ENCODE measurements around the gene CATSPERZ.

- TF ChIP-seq MXI1 (conservative IDR thresholded peaks at IDR 0.05; ENCODE audit: poor library complexity, severe bottlenecking) (no peak), EP300 (conservative IDR thresholded peaks at IDR 0.05; ENCODE audit: poor library complexity, severe bottlenecking) (no peak), POLR2AphosphoS5 (IDR thresholded peaks at IDR 0.05) (no peak), RAD21 (conservative IDR thresholded peaks at IDR 0.05) (peak; percentile 25), CTCF (IDR thresholded peaks at IDR 0.05; ENCODE audit: poor library complexity, severe bottlenecking) (peak; percentile 74), REST (IDR thresholded peaks at IDR 0.05; ENCODE audit: borderline replicate concordance) (no peak), TAF1 (IDR thresholded peaks at IDR 0.05; ENCODE audit: low read depth) (no peak)
Observed at GRCh38 chr11:64251016-64251752, 49.0 kb upstream of the CATSPERZ start, which contains the start of gene PLCB3.

Data from neural cell (in vitro differentiated cells).